Fibroblast of villous mesenchyme (primary cell): ENCODE results near the gene NKIRAS2. TPM values are rescaled to one million over a fixed set of nuclear protein-coding genes. Genes with fewer than 3 reads are reported as not detected.

Source experiments
- DNase-seq: peaks from one replicate; pipeline ENCODE4 v3.0.0-alpha.2; 2010; ENCODE audit warnings: low read depth
- H3K4me3 ChIP-seq: 2 replicates; pipeline ENCODE4 v1.5.1; 2011; ENCODE audit warnings: low read depth, mild to moderate bottlenecking, low read length
- CTCF ChIP-seq: IDR thresholded peaks from 2 replicates; pipeline ENCODE4 v1.5.1; 2012; ENCODE audit warnings: low read depth, mild to moderate bottlenecking, low read length; ENCODE audit not compliant: insufficient read depth
- total RNA-seq: library from RNA; depleted of rRNA; stranded (reverse); fragments of >200 nt; gene quantifications from 2 replicates; pipeline ENCODE4 v1.2.3, GENCODE V29; 2012

NKIRAS2 gene
- total RNA-seq, 1 donor: 35.8 TPM

- no peak for DNase-seq
- no peak for TF ChIP-seq CTCF
- H3K4me3 ChIP-seq: no peak overlapping the region
Measured at GRCh38 chr17:42039794-42040763, 20.2 kb downstream of the NKIRAS2 start.

- DNase-seq: no peak
- no peak for TF ChIP-seq CTCF
- no peak overlapping the region for H3K4me3 ChIP-seq
Measured at GRCh38 chr17:42040818-42041217, 20.9 kb downstream of the NKIRAS2 start.

GRCh38 chr17:42041619-42042018 lies 21.7 kb downstream of the NKIRAS2 start:
- DNase-seq: no peak
- no peak overlapping the region for H3K4me3 ChIP-seq
- TF ChIP-seq CTCF: no peak

- no peak for DNase-seq
- no peak overlapping the region for H3K4me3 ChIP-seq
- no peak for TF ChIP-seq CTCF
Measured at GRCh38 chr17:42042598-42043319, 22.9 kb downstream of the NKIRAS2 start.

GRCh38 chr17:42045719-42046118 lies 25.8 kb downstream of the NKIRAS2 start:
- H3K4me3 ChIP-seq: no peak overlapping the region
- TF ChIP-seq CTCF: no peak
- DNase-seq: no peak

GRCh38 chr17:42047343-42047742 lies 27.5 kb downstream of the NKIRAS2 start:
- no peak for TF ChIP-seq CTCF
- DNase-seq: no peak
- no peak overlapping the region for H3K4me3 ChIP-seq
